CD4-positive, alpha-beta T cell treated with Interleukin-6 for 4 hours (primary cell): ENCODE measurements around the gene ZNF626.
"Not testable (repeated sequence)": the region's sequence is repeated elsewhere in the genome, so short reads cannot be mapped to it uniquely, and the experiment has no call there.

Experiments
- DNase-seq: peaks from one replicate; pipeline ENCODE4 v3.0.0-alpha.2; 2020; ENCODE audit warnings: mixed read lengths

Gene ZNF626

GRCh38 chr19:20661150-20661819 lies at the start of gene ZNF626:
Gene ZNF626 (minus strand): TSS chr19:20661571. CDS start chr19:20661446, 125 bp downstream.
- peak; percentile 92 for DNase-seq

GRCh38 chr19:20669263-20669662 lies 7.9 kb upstream of the ZNF626 start:
- no peak for DNase-seq

- DNase-seq = no peak
Measured at GRCh38 chr19:20667281-20667680, 5.9 kb upstream of the ZNF626 start.

GRCh38 chr19:20664901-20665781 lies 3.8 kb upstream of the ZNF626 start:
- no peak for DNase-seq

- not testable (repeated sequence) for DNase-seq
Measured at GRCh38 chr19:20664475-20664874, 3.1 kb upstream of the ZNF626 start.

- DNase-seq = no peak
Measured at GRCh38 chr19:20662421-20663105, 1.2 kb upstream of the ZNF626 start.

GRCh38 chr19:20660473-20661140 lies 764 bp downstream of the ZNF626 start:
- no peak for DNase-seq

GRCh38 chr19:20640545-20640944 lies 20.8 kb downstream of the ZNF626 start:
- no peak for DNase-seq

- no peak for DNase-seq
Measured at GRCh38 chr19:20640023-20640422, 21.3 kb downstream of the ZNF626 start.

GRCh38 chr19:20624560-20624959 lies 36.8 kb downstream of the ZNF626 start:
- DNase-seq = not testable (repeated sequence)

- DNase-seq = no peak
Measured at GRCh38 chr19:20616071-20616470, 45.3 kb downstream of the ZNF626 start.

GRCh38 chr19:20614971-20615370 lies 46.4 kb downstream of the ZNF626 start:
- DNase-seq = not testable (repeated sequence)

GRCh38 chr19:20612711-20613316 lies 48.6 kb downstream of the ZNF626 start:
- no peak for DNase-seq

- DNase-seq = no peak
Measured at GRCh38 chr19:20611866-20612265, 49.5 kb downstream of the ZNF626 start.

GRCh38 chr19:20607943-20608342 lies 53.4 kb downstream of the ZNF626 start:
- no peak for DNase-seq
